PC-9 (cell line): ENCODE measurements around the gene NBEAL1.

Experiments used
- EZH2 ChIP-seq: fragments of 200-600 bp; sonication (generic); IDR thresholded peaks from 2 replicates; pipeline ENCODE4 v1.8.0; 2017; ENCODE audit warnings: antibody characterized with exemption, low read depth
- TF ChIP-seq, protein P1 (sequence below): fragments of 200-600 bp; sonication (generic); conservative IDR thresholded peaks from 2 replicates; pipeline ENCODE4 v1.6.1; 2017; ENCODE audit warnings: mixed run types, antibody characterized with exemption, mild to moderate bottlenecking, moderate library complexity

GRCh38 chr2:203122317-203122986 lies 107.8 kb downstream of the NBEAL1 start:
- TF ChIP-seq EZH2, result no peak
- TF ChIP-seq, protein P1, sequence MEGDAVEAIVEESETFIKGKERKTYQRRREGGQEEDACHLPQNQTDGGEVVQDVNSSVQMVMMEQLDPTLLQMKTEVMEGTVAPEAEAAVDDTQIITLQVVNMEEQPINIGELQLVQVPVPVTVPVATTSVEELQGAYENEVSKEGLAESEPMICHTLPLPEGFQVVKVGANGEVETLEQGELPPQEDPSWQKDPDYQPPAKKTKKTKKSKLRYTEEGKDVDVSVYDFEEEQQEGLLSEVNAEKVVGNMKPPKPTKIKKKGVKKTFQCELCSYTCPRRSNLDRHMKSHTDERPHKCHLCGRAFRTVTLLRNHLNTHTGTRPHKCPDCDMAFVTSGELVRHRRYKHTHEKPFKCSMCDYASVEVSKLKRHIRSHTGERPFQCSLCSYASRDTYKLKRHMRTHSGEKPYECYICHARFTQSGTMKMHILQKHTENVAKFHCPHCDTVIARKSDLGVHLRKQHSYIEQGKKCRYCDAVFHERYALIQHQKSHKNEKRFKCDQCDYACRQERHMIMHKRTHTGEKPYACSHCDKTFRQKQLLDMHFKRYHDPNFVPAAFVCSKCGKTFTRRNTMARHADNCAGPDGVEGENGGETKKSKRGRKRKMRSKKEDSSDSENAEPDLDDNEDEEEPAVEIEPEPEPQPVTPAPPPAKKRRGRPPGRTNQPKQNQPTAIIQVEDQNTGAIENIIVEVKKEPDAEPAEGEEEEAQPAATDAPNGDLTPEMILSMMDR, result peak; percentile 24; the same call in 1 of the 2 replicates
